Stimulated activated CD8-positive, alpha-beta memory T cell treated with anti-CD3 and anti-CD28 coated beads, Interleukin-4, amount 100 ng/mL, for 24 hours (primary cell): ENCODE results near the gene IL18RAP.

Source experiments
- DNase-seq: peaks from one replicate; pipeline ENCODE4 v3.0.0-alpha.2; 2020; ENCODE audit warnings: low read depth

IL18RAP gene

GRCh38 chr2:102422910-102423309, at the start of gene IL18RAP:
IL18RAP (plus strand) TSS chr2:102423160; CDS start chr2:102423278, 118 bp downstream.
- no peak for DNase-seq

- no peak for DNase-seq
Observed at GRCh38 chr2:102376052-102376591, 46.8 kb upstream of the IL18RAP start.

GRCh38 chr2:102383722-102384121, 39.2 kb upstream of the IL18RAP start:
- no peak for DNase-seq

DNA sequence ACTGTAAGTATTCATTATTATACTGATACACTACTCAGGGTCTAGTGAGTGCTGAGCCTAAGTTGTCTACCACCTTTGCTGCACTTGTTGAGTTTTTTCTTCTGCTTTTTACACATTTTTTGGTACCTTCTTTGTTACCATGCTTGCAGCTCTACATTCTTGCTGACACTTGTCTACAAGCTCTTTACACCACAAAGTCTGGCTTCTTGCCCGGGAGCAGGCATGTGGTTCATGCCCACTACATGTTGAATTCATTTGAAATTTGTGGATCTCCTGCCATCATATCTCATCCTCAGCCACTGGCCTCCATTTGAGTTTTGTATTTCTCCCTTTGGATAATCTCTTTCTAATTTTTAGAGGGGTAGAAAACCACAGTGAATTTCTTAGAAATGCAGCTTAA, 37.4 kb upstream of the IL18RAP start:
- no peak for DNase-seq

DNA sequence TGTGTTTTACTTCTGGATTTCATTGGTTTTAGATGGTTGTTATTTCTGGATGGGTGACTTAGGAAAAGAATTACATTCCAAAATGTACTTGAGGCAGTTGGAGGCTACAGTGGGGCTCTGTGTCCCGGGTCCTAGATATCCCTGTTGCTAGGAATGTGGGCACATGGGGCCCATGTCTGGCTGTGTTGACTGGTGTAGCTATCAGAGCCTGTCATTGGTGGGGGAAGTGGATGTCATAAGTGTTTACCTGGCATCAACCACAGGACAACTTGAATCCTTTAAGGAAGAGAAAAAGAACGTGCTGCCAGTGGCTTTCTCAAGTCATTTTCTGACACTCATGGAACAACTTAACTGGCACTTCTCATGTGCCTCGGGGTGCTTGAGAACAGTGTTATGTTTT, 37.0 kb upstream of the IL18RAP start:
- no peak for DNase-seq

DNA sequence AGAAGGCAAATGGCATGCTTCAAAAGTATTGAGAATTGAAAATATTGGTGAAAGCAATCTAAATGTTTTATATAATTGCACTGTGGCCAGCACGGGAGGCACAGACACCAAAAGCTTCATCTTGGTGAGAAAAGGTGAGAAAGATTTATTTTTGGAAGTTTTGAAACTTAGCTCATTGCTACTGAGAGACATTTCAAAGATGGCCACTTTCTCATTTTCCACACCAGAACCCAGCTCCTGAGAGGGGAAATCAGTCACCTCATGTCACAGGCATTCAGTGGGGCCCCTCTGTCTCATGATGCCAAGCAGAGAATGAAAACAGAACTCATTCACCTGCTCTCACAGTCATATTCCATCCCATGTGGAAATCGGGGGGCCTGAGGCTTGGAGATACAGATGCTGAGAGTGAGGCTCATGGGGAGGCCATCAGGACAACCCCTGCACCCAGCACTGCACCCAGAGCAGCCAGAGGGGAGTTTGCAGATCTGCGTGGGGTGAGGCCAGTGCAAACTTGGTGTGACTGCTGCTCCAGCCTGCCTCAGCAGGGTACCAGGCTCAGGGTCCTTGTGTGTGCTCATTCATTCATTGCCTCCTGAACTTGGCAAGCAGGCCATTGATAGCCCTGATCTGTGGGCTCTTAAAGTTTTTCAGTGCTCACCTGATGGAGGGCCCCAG, 36.0 kb upstream of the IL18RAP start:
- DNase-seq = no peak

GRCh38 chr2:102387763-102388546, 35.0 kb upstream of the IL18RAP start:
- DNase-seq = no peak

GRCh38 chr2:102391565-102391964, 31.4 kb upstream of the IL18RAP start:
- DNase-seq = no peak

DNA sequence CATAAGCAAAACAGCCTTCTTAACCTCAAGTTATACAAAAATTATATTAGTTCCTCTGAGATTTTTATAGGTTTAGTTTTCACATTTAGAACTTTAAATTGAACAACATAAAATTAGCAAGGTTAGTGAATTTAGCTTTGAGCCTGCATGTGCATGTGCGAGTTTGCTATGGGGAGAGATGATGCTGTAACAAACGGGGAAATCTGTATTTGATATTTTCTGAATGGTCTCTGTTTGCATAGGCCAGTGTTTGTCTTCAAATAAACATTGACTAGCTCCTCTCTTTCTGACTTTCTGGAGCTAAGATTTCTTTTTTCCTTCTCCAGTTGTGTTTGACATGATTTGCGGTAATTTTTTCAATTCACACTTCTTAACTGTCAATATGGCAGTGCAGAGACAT, 30.9 kb upstream of the IL18RAP start:
- DNase-seq = no peak

- DNase-seq = no peak
Observed at GRCh38 chr2:102392942-102393341, 30.0 kb upstream of the IL18RAP start.

GRCh38 chr2:102396012-102396411, 26.9 kb upstream of the IL18RAP start:
- DNase-seq = no peak

DNA sequence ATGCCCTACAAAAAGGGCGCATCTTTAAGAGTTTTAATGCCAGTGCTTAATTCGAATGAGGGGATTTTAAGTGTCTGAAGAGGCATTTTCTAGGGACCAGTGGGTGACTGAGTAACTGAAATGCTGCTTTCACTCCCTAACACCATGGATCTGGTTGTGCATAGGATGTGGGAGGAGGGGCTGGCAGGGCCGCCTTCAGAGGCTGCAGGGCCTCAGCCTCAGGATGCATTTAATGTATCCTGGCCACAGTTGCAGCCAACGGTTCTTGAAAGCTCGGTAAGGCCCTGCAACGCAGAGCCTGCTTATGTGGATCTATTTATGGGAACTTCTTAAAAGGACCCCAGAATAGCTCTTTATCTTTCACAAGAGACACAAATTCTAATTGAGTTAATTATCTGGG, 25.8 kb upstream of the IL18RAP start:
- no peak for DNase-seq

DNA sequence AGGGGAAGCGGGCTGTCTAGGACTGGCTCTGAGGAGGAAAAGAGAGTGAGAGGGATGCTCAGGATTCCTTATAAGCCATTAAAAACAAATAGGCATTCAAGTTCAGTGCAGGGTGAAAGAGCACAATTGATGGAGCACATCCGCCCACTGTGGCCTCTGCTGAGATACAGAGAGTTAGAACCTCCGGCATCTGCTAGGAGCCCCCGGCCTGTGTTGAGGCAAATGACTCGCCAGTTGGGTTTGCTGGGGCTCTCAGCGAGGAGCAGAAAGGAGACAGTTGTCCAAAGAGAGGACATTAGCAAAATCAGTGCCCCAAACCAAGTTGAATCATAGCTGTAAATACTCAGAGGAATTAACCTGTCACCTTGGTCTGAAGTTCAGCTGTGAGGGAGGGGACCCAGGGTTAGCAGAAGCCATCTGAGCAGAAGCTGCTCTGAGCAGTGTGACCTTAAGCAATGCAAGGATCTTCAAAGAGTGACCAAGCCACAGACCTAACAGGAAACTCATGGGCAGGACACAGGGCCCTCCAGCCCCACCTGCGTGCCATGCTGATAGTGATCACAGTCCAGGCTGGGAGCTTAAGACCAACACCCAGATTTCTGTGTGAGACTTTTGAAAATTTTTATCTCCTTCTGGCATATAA, 23.3 kb upstream of the IL18RAP start:
- no peak for DNase-seq

DNA sequence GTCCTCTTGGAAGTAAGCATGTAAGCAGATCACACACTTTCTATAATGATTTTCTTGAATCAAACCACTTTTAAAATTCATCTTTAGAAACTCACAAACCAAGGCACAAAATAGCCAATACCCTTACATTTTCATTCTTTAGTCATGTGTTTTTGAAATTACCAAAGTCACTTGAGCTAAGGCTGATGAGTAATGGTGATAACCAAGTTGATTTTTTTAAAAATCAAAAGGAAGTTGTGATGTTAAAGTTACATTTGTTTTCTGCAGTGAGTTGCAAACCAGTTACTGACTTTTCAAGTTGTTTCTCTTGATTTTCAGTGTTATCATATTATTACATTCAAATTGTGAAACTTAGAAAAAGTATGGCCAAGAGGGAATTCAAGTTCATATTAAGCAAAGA, 21.5 kb upstream of the IL18RAP start:
- DNase-seq = no peak

GRCh38 chr2:102401865-102402264, 21.1 kb upstream of the IL18RAP start:
- DNase-seq = no peak

- DNase-seq = no peak
Observed at GRCh38 chr2:102410952-102411351, 12.0 kb upstream of the IL18RAP start.

GRCh38 chr2:102412199-102412598, 10.8 kb upstream of the IL18RAP start:
- DNase-seq = no peak

- no peak for DNase-seq
Observed at GRCh38 chr2:102417946-102418345, 5.0 kb upstream of the IL18RAP start.

- no peak for DNase-seq
Observed at GRCh38 chr2:102418421-102418961, 4.5 kb upstream of the IL18RAP start.

DNA sequence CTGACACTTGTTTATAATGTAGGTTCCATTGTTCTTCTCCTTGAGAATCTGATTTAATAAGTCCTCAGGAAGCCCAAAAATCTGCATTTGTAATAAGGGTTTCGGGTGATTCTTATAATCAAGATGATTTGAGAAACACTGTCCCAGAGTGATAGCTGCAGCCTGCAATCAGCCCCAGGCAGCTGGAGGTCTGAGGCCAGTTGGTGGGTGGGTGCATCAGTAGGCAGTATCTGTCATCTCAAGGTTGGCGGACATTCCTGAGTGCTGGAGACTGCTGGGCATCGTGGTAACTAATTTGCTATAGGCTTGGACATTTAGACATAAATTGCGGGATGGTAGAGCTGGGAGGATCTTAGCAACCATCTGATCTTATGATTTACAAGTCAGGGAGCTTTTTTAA, 2.7 kb upstream of the IL18RAP start:
- no peak for DNase-seq

GRCh38 chr2:102421890-102422759, 835 bp upstream of the IL18RAP start:
- no peak for DNase-seq

DNA sequence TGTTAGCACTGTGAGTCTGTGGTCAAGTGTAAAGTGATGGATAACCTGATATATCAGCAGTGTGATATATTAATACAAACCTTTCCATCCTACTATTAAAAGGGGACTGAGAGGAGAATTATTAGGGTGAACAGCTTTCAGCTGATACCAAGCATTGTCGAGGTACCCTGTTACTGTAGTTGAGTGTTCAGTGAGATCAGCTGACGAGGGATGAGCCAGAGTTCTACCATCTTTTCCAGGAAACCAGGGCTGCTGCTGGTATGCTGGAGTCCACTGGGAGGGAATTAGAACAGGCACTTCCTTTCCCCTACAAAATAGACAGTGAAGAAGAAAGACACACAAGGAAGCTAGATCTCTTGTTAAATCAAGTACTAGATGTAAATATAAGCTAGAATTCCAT, 408 bp downstream of the IL18RAP start:
- no peak for DNase-seq
